Neutrophil (primary cell): ENCODE measurements around the gene HIVEP3.

Source experiments
- H3K27ac ChIP-seq: fragments of 200-600 bp; sonication (generic); 2 replicates; pipeline ENCODE4 v1.5.1; 2016; ENCODE audit warnings: mild to moderate bottlenecking, moderate library complexity
- H3K27me3 ChIP-seq: fragments of 200-600 bp; sonication (generic); 2 replicates; pipeline ENCODE4 v1.6.0; 2016; ENCODE audit warnings: mild to moderate bottlenecking
- H3K36me3 ChIP-seq: fragments of 200-600 bp; sonication (generic); 2 replicates; pipeline ENCODE4 v1.5.1; 2017
- H3K4me1 ChIP-seq, 2 experiments: fragments of 200-600 bp in 1 of 2; sonication (generic) in 1 of 2; 1 replicate in 1 of 2; 2 replicates in 1 of 2; pipeline versions ENCODE4 v1.5.1 to v1.6.1; 2013 to 2016; ENCODE audit warnings: low read depth in 1 of 2, low read length in 1 of 2, mild to moderate bottlenecking in 1 of 2, moderate library complexity in 1 of 2; ENCODE audit not compliant: control insufficient read depth in 1 of 2, insufficient read depth in 1 of 2
- H3K4me3 ChIP-seq, 2 experiments: fragments of 200-600 bp in 1 of 2; sonication (generic) in 1 of 2; 1 replicate in 1 of 2; 2 replicates in 1 of 2; pipeline ENCODE4 v1.5.1; 2013 to 2016; ENCODE audit warnings: low read depth in 1 of 2, low read length in 1 of 2, mild to moderate bottlenecking in 1 of 2, moderate library complexity in 1 of 2
- H3K9me3 ChIP-seq: fragments of 200-600 bp; sonication (generic); 2 replicates; pipeline ENCODE4 v1.5.1; 2016
- CTCF ChIP-seq: fragments of 200-600 bp; sonication (generic); IDR thresholded peaks from 2 replicates; pipeline ENCODE4 v1.5.1; 2016; ENCODE audit warnings: antibody characterized with exemption

HIVEP3 gene

GRCh38 chr1:41887365-41887764 is 31.4 kb downstream of the HIVEP3 start:
- H3K9me3 ChIP-seq = no peaks in the 10 kb centered on the region

DNA sequence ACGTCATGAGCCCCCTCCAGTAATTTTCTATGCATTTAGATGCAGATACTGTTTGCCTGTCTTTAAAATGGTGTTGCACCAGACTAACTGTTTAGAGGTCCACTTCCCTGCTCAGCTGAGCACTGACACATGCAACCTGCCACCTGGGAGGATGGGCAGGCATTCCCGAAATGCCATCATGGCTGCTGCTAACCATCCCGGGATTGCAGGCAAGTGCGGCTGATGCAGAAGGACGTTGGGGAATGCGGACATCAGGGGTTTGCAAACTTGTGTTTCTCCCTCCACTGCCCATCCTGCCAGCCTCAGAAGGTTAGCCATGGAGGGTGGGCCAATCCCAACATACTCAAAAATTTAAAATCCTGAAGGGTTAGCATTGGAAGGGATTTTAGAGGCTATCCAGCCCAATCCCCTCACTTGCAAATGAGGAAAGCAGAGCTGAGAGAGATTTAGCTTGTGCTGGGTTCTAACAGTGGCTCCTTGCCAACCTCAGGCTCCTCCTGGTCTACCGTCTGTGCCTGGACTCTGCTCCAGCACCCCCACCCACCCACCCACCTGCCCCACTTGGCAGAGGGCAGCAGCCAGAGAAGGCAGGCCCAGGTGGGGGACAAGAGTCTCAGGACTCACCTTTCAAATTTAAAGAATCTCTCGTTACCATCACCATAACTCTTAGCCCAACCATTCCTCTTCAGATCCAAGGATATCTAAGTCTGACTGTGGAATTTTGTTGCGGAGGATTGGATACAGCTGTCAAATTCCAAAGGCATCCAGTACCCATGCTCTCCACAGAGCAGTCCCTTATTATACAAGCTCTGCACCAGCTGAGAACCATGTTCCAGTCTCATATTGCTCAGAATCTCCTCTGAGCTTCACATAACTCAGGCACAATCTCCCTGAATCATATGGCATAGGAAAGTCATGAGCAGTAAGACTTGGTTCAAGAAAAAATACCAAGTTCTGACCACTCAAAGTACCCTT is 34.2 kb downstream of the HIVEP3 start:
- TF ChIP-seq CTCF = no peak

More at GRCh38 chr1:41887365-41887764, 31.4 kb downstream of the HIVEP3 start:
- Histone ChIP-seq H3K27ac (no peak overlapping the region), H3K36me3 (no peaks in the 10 kb centered on the region), H3K4me1 (peaks cover 7 to 13% of the 10 kb centered on the region in 2 experiments), H3K27me3 (no peaks in the 10 kb centered on the region), H3K4me3 (no peak overlapping the region)
- no peak for TF ChIP-seq CTCF

DNA sequence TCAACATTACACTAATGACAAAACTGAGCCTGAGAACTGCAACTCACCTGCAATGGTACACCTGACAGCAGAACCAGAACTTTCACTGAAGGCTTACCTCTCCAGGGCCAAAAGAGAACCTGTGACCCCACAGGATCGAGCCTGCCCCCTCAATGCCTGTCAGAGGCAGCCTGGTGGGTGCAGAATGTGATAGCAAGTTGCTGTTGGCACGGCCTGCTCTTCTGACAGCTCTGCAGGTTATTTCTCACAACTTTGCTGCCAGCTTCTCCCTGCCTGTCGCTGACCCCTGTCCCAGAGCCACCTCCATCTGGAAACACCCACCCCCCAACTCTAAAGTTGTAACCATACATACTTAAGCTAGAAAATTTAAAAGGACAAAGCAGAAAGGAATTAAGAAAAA is 35.2 kb downstream of the HIVEP3 start:
- H3K4me3 ChIP-seq = no peak overlapping the region
- H3K27ac ChIP-seq = no peak overlapping the region
- no peaks in the 10 kb centered on the region for H3K36me3 ChIP-seq
- no peaks in the 10 kb centered on the region for H3K9me3 ChIP-seq
- H3K27me3 ChIP-seq = no peaks in the 10 kb centered on the region
- no peak for TF ChIP-seq CTCF
- no peaks in the 10 kb centered on the region for H3K4me1 ChIP-seq

More for the DNA sequence above, 34.2 kb downstream of the HIVEP3 start:
- Histone ChIP-seq H3K27ac (no peak overlapping the region), H3K27me3 (no peaks in the 10 kb centered on the region), H3K4me3 (no peak overlapping the region), H3K9me3 (no peaks in the 10 kb centered on the region), H3K4me1 (no peaks in the 10 kb centered on the region), H3K36me3 (no peaks in the 10 kb centered on the region)

DNA sequence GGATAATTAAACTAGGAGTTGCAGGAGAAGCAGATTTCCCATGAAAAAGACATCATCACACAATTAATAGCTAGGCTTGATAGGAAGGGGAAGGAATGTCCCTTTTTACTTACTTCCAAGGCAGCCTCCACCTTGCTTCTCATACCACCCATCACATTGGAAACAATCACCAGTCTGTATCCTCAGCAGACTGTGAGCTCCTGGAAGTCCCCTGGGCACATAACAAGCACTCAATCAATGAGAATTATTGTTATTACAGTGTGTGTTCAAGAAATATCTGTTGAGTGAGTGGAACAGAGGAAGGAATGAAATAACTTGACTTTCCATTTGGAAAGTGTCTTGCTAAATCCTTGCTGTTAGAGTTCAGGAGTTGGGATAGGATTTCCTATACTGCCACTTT is 36.2 kb downstream of the HIVEP3 start:
- H3K9me3 ChIP-seq = no peaks in the 10 kb centered on the region
- H3K27ac ChIP-seq = no peak overlapping the region
- no peak for TF ChIP-seq CTCF
- H3K27me3 ChIP-seq = no peaks in the 10 kb centered on the region
- no peak overlapping the region for H3K4me3 ChIP-seq
- H3K36me3 ChIP-seq = no peaks in the 10 kb centered on the region
- no peaks in the 10 kb centered on the region for H3K4me1 ChIP-seq

- no peaks in the 10 kb centered on the region for H3K4me1 ChIP-seq
- no peaks in the 10 kb centered on the region for H3K36me3 ChIP-seq
- no peaks in the 10 kb centered on the region for H3K9me3 ChIP-seq
- H3K4me3 ChIP-seq = no peak overlapping the region
- H3K27me3 ChIP-seq = no peaks in the 10 kb centered on the region
- no peak for TF ChIP-seq CTCF
- H3K27ac ChIP-seq = no peak overlapping the region
Observed at GRCh38 chr1:41882068-41882477, 36.6 kb downstream of the HIVEP3 start.
